Keratinocyte (primary cell): ENCODE data around the gene FLVCR2. TPM values are rescaled to one million over a fixed set of nuclear protein-coding genes. Genes with fewer than 3 reads are reported as not detected.

Experiments
- DNase-seq: peaks from one replicate; pipeline ENCODE4 v3.0.0-alpha.2; 2011; ENCODE audit warnings: low read depth, missing footprints, low spot score
- FAIRE-seq: peaks from 2 replicates; lab custom pipeline; 2011; peaks lifted over from hg19 to GRCh38; lab: Jason Lieb, UNC
- H2AFZ ChIP-seq: 2 replicates; pipeline ENCODE4 v1.6.0; 2012; ENCODE audit warnings: low read length, control low read depth, inconsistent platforms; ENCODE audit not compliant: control insufficient read depth
- H3K27ac ChIP-seq: 2 replicates; pipeline ENCODE4 v1.5.1; 2011; ENCODE audit warnings: low read length; ENCODE audit not compliant: control insufficient read depth, insufficient read depth
- H3K27me3 ChIP-seq: 3 replicates; pipeline ENCODE4 v1.6.0; 2011; ENCODE audit warnings: low read length; ENCODE audit not compliant: control insufficient read depth, insufficient read depth; ENCODE audit errors: extremely low read depth
- H3K36me3 ChIP-seq, 2 experiments: 2 replicates in 1 of 2; 3 replicates in 1 of 2; pipeline ENCODE4 v1.5.1; 2011; ENCODE audit warnings: low read length in 2 of 2, mild to moderate bottlenecking in 1 of 2; ENCODE audit not compliant: control insufficient read depth in 2 of 2, insufficient read depth in 2 of 2; ENCODE audit errors: extremely low read depth in 1 of 2
- H3K4me1 ChIP-seq: 3 replicates; pipeline ENCODE4 v1.5.1; 2011; ENCODE audit warnings: low read length; ENCODE audit not compliant: control insufficient read depth, insufficient read depth; ENCODE audit errors: extremely low read depth
- H3K4me2 ChIP-seq: 3 replicates; pipeline ENCODE4 v1.6.0; 2011; ENCODE audit warnings: low read depth, low read length; ENCODE audit not compliant: control insufficient read depth, insufficient read depth; ENCODE audit errors: extremely low read depth
- H3K4me3 ChIP-seq, 3 experiments: fragments of 200-600 bp in 1 of 3; sonication (generic) in 1 of 3; 2 replicates in 2 of 3; 3 replicates in 1 of 3; pipeline ENCODE4 v1.5.1; 2011 to 2016; ENCODE audit warnings: low read length in 3 of 3, mild to moderate bottlenecking in 3 of 3, control low read depth in 2 of 3, inconsistent platforms in 1 of 3, low read depth in 1 of 3, mixed read lengths in 1 of 3, mixed run types in 1 of 3, moderate library complexity in 1 of 3; ENCODE audit not compliant: control insufficient read depth in 2 of 3, insufficient read depth in 2 of 3; ENCODE audit errors: extremely low read depth in 1 of 3
- H3K79me2 ChIP-seq: 2 replicates; pipeline ENCODE4 v1.6.0; 2012; ENCODE audit warnings: low read length; ENCODE audit not compliant: control insufficient read depth, insufficient read depth
- H3K9ac ChIP-seq: 3 replicates; pipeline ENCODE4 v1.6.0; 2011; ENCODE audit warnings: low read length; ENCODE audit not compliant: control insufficient read depth, insufficient read depth; ENCODE audit errors: extremely low read depth
- H3K9me1 ChIP-seq: 3 replicates; pipeline ENCODE4 v1.6.0; 2011; ENCODE audit warnings: low read length; ENCODE audit not compliant: control insufficient read depth, insufficient read depth; ENCODE audit errors: extremely low read depth
- H3K9me3 ChIP-seq: 2 replicates; pipeline ENCODE4 v1.5.1; 2012; ENCODE audit warnings: low read depth, low read length; ENCODE audit not compliant: control insufficient read depth
- H4K20me1 ChIP-seq: 3 replicates; pipeline ENCODE4 v1.6.0; 2011; ENCODE audit warnings: low read length; ENCODE audit not compliant: control insufficient read depth, insufficient read depth; ENCODE audit errors: extremely low read depth
- EZH2 ChIP-seq: IDR thresholded peaks from one replicate; pipeline ENCODE4 v1.6.1; 2012; ENCODE audit warnings: inconsistent platforms, mild to moderate bottlenecking, low read length, moderate library complexity
- dilution Hi-C: fragments of 300-500 bp; cut with MboI; formaldehyde crosslinking; loops from one replicate; pipeline ENCODE4 v1.7.0; 2020; ENCODE audit warnings: low sequenced_read_pairs; ENCODE audit not compliant: extremely low pct_ligation_motif_present
- polyA plus RNA-seq, 5 experiments: library from polyadenylated mRNA; depleted of rRNA in 3 of 5; stranded (reverse) in 3 of 5; stranded (forward) in 1 of 5; unstranded in 1 of 5; fragments of >200 nt; gene quantifications; 1 replicate in 1 of 5; 2 replicates in 3 of 5; 3 replicates in 1 of 5; pipeline versions ENCODE4 v1.2.1 to v1.2.3, GENCODE V29; 2011 to 2012; ENCODE audit warnings: missing spikeins in 2 of 5, low read depth in 1 of 5, low replicate concordance in 1 of 5
- TF ChIP-seq, protein P1 (sequence below), 3 experiments: IDR thresholded peaks in 1 of 3; conservative IDR thresholded peaks in 1 of 3; optimal IDR thresholded peaks in 1 of 3; 2 replicates in 2 of 3; 3 replicates in 1 of 3; pipeline versions ENCODE3 to v1.5.1; 2011; ENCODE audit warnings: low read length in 3 of 3, mild to moderate bottlenecking in 3 of 3, moderate library complexity in 2 of 3, control low read depth in 1 of 3, inconsistent platforms in 1 of 3; ENCODE audit not compliant: insufficient read depth in 2 of 3; ENCODE audit errors: extremely low read depth in 1 of 3

Gene FLVCR2
- polyA plus RNA-seq, 1 donor (not counting 4 experiments of a cell fraction or from before 2014, with no cell fraction given): 0.45 TPM

DNA sequence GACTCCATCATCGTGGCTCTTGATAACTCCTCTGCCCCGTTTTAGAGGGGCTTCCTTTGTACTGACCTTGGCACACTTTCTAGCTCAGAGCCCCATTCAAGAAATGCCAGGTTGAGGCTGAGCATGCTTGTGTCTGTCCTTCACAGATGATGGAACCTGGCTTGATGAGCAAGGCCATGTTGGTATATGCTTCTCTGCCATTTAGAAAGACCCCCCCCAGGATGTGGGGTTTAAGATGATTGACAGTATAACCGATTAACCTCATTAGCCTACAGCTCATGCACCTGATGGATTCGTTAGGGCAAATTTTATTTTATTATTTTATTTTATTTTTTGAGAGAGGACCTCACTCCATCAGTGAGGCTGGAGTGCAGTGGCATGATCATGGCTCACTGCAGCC lies 35.2 kb upstream of the FLVCR2 start:
- Histone ChIP-seq H3K9me1 (no peaks in the 10 kb centered on the region), H3K4me2 (no peak overlapping the region), H3K9ac (no peak overlapping the region), H3K4me3 (no peak overlapping the region), H4K20me1 (no peaks in the 10 kb centered on the region), H3K27ac (no peak overlapping the region), H2AFZ (no peak overlapping the region), H3K4me1 (no peaks in the 10 kb centered on the region), H3K9me3 (no peaks in the 10 kb centered on the region), H3K27me3 (peaks cover 10% of the 10 kb centered on the region), H3K36me3 (no peaks in the 10 kb centered on the region), H3K79me2 (no peaks in the 10 kb centered on the region)
- dilution Hi-C loops: no loop called here
- FAIRE-seq (no peak), DNase-seq (no peak)
- no peak for TF ChIP-seq EZH2
- TF ChIP-seq, protein P1, sequence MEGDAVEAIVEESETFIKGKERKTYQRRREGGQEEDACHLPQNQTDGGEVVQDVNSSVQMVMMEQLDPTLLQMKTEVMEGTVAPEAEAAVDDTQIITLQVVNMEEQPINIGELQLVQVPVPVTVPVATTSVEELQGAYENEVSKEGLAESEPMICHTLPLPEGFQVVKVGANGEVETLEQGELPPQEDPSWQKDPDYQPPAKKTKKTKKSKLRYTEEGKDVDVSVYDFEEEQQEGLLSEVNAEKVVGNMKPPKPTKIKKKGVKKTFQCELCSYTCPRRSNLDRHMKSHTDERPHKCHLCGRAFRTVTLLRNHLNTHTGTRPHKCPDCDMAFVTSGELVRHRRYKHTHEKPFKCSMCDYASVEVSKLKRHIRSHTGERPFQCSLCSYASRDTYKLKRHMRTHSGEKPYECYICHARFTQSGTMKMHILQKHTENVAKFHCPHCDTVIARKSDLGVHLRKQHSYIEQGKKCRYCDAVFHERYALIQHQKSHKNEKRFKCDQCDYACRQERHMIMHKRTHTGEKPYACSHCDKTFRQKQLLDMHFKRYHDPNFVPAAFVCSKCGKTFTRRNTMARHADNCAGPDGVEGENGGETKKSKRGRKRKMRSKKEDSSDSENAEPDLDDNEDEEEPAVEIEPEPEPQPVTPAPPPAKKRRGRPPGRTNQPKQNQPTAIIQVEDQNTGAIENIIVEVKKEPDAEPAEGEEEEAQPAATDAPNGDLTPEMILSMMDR (optimal IDR thresholded peaks at IDR 0.05 in 1 of 3, IDR thresholded peaks at IDR 0.05 in 1 of 3, conservative IDR thresholded peaks at IDR 0.05 in 1 of 3; ENCODE audit: extremely low read depth in 1 of 3, insufficient read depth in 2 of 3, low read length in 3 of 3): no peak

DNA sequence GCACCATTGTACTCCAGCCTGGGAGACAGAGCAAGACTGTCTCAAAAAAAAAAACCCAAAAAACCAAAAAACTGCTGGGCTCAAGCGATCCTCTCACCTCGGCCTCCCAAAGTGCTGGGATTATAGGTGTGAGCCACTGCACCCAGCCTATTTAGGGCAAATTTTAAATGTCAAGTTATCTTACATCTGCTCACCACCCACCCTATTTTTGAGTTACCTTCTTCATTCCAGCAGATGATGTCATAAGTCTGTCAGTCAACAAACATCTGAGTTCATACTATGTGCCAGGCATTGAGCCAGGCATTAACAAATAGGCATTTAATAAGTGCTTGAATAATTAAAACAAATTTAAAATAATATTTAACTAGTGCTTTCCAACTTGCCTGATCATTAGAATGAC lies 34.6 kb upstream of the FLVCR2 start:
- Histone ChIP-seq H3K27ac (no peak overlapping the region), H3K4me2 (no peak overlapping the region), H3K9me3 (no peaks in the 10 kb centered on the region), H2AFZ (no peak overlapping the region), H4K20me1 (no peaks in the 10 kb centered on the region), H3K79me2 (no peaks in the 10 kb centered on the region), H3K9me1 (no peaks in the 10 kb centered on the region), H3K27me3 (peaks cover 11% of the 10 kb centered on the region), H3K4me1 (no peaks in the 10 kb centered on the region), H3K9ac (no peak overlapping the region), H3K36me3 (no peaks in the 10 kb centered on the region), H3K4me3 (no peak overlapping the region)
- no peak for DNase-seq
- no peak for TF ChIP-seq EZH2
- TF ChIP-seq, protein P1 (optimal IDR thresholded peaks at IDR 0.05 in 1 of 3, IDR thresholded peaks at IDR 0.05 in 1 of 3, conservative IDR thresholded peaks at IDR 0.05 in 1 of 3; ENCODE audit: extremely low read depth in 1 of 3, insufficient read depth in 2 of 3, low read length in 3 of 3): no peak
- no peak for FAIRE-seq
- dilution Hi-C loops: no loop called here
